T-helper 17 cell (primary cell): Measurements from ENCODE around the gene ZNF813. TPM values are rescaled to one million over a fixed set of nuclear protein-coding genes. Genes with fewer than 3 reads are reported as not detected.

Experiments
- ATAC-seq: fragments of 150-1000 bp; cut with Tn5 transposase; 2 replicates; pipeline ENCODE4 v1.10.0; 2021; ENCODE audit warnings: mild to moderate bottlenecking, moderate library complexity
- DNase-seq, 3 donors: peaks; one replicate each; pipeline versions ENCODE4 v3.0.0 to v3.0.0-alpha.2; 2020 to 2021
- H3K9me3 ChIP-seq: one replicate; pipeline ENCODE4 v1.7.0; 2013; ENCODE audit warnings: low read length, mild to moderate bottlenecking; ENCODE audit not compliant: control insufficient read depth, poor library complexity, severe bottlenecking
- H3K27ac Mint-ChIP-seq: one replicate; pipeline ENCODE4 v1.8.0; 2022; ENCODE audit warnings: mild to moderate bottlenecking, moderate library complexity, mixed read lengths
- H3K27me3 Mint-ChIP-seq: one replicate; pipeline ENCODE4 v1.8.0; 2022; ENCODE audit warnings: mixed read lengths
- H3K36me3 Mint-ChIP-seq: one replicate; pipeline ENCODE4 v1.8.0; 2022; ENCODE audit warnings: low read depth, mixed read lengths
- H3K4me1 Mint-ChIP-seq: one replicate; pipeline ENCODE4 v1.8.0; 2022; ENCODE audit warnings: mild to moderate bottlenecking, mixed read lengths
- H3K4me3 Mint-ChIP-seq: one replicate; pipeline ENCODE4 v1.8.0; 2022; ENCODE audit warnings: mild to moderate bottlenecking, moderate library complexity, mixed read lengths
- total RNA-seq, 4 donors: library from RNA in 2 of 4; stranded (reverse) in 2 of 4; gene quantifications; one replicate each; pipeline ENCODE4 v1.2.3 and lab custom pipeline; 2022 to 2026

ZNF813 gene
- total RNA-seq, 2 donors from 2014 or later: 1.3 to 3.6 TPM

DNA sequence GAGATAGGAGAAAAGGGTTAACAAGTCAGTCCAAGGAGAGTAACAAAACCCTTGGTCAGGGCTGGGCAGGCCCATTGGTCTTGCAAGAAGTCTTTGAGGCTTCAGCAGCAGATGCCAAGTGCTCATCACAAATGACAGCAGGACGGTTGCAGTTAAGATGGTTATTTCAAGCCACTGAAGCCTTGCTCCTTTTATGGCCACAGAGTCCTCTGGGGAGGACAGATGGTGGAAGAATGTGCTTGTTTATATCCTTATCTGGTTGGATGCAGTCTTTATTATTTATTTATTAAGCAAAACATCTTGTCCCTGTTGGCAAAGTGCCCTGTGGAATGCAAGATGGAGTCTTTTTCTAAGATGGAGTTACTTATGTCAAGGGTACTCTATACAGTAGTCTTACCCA, 51.2 kb downstream of the ZNF813 start:
- peaks cover 2% of the 10 kb centered on the region for H3K36me3 Mint-ChIP-seq
- ATAC-seq (no peak), DNase-seq (no peak)
- peaks cover 8% of the 10 kb centered on the region for H3K4me1 Mint-ChIP-seq
- H3K27ac Mint-ChIP-seq: no peak overlapping the region
- H3K9me3 ChIP-seq: no peaks in the 10 kb centered on the region
- H3K4me3 Mint-ChIP-seq: no peak overlapping the region
- no peaks in the 10 kb centered on the region for H3K27me3 Mint-ChIP-seq

DNA sequence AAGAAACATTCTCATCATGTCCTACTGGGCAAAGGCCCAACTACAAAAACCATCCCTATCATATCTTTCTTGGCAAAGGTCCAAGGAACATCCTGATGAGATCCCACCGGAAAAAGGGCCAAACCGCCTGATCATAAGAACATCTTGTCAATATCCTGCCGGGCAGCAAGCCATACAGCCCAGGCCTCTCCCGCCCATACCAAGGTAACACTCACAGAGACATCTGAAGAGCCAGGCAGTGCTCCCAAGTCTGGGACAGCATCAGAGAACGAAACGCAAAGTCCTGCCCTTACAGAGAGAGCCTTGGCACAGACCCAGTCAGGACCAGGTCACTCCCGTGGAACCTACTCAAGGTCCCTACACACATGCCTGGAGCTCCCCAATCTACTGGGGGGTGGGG, 51.9 kb downstream of the ZNF813 start:
- peaks cover 2% of the 10 kb centered on the region for H3K36me3 Mint-ChIP-seq
- H3K9me3 ChIP-seq: no peaks in the 10 kb centered on the region
- no peak overlapping the region for H3K4me3 Mint-ChIP-seq
- H3K27me3 Mint-ChIP-seq: no peaks in the 10 kb centered on the region
- DNase-seq (no peak), ATAC-seq (no peak)
- H3K27ac Mint-ChIP-seq: no peak overlapping the region
- peaks cover 8% of the 10 kb centered on the region for H3K4me1 Mint-ChIP-seq

DNA sequence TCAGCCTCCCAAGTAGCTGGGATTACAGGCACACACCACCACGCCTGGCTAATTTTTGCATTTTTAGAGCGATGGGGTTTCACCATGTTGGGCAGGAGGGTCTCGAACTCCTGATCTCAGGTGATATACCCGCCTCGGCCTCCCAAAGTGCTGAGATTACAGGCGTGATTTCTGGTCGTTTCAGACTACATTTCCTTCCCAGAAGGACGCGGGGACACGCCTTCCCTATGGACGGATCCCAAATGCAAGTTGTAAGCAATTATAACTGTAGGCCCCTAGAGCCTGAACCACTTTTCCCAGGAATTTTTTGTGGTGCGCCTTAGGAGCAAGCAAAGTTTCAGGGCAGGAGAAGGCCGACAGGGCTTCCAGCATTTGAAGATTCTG, 52.6 kb downstream of the ZNF813 start:
- H3K27ac Mint-ChIP-seq: peak overlapping the region; percentile 59
- peak overlapping the region; percentile 97 for H3K4me3 Mint-ChIP-seq
- ATAC-seq (no peak), DNase-seq (no peak)
- H3K4me1 Mint-ChIP-seq: peaks cover 8% of the 10 kb centered on the region
- no peaks in the 10 kb centered on the region for H3K27me3 Mint-ChIP-seq
- H3K9me3 ChIP-seq: no peaks in the 10 kb centered on the region
- peaks cover 2% of the 10 kb centered on the region for H3K36me3 Mint-ChIP-seq

DNA sequence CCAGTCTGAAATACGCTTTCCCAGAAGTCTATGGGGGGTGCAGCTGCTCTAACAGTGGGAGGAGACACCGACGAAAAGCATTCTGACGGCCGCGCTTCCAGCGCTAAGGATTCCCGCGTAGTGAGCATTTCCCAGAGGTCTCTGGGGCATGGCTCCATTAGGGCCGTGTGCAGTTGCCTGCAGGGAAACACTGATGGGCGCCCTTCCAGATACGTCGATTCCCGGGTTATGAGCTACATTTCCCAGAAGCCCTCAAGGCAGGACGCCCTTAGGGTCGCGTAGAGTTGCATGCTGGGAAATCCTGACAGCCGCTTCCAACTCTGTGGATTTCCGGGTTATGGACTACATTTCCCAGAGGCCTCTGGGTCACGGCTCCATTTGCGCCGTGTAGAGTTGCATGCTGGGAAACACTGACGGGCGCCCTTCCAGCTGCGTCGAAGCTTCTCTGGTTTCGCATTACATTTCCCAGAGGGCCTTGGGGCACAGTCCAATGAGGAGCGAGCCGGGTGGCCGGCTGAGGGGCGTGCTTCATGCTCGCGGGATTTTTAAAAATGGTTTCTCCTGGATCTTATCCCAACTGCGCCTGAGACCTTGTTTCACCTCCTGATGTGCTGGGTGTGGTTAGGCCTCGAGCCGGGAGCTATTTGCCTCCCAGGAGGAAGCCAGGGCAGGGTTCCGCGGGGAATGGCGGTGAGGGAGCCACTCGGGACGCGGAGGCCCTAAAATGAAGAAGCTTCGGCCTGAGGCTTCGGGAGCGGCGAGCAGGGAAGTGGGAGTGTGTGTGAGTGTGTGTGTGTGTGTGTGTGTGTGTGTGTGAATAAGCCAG, 53.2 kb downstream of the ZNF813 start:
- peaks cover 2% of the 10 kb centered on the region for H3K36me3 Mint-ChIP-seq
- H3K27ac Mint-ChIP-seq: peak overlapping the region; percentile 59
- ATAC-seq (peak; percentile 99), DNase-seq (peak; percentile 73 to 77 (median 77))
- H3K27me3 Mint-ChIP-seq: no peaks in the 10 kb centered on the region
- H3K9me3 ChIP-seq: peaks cover 2% of the 10 kb centered on the region
- peaks cover 8% of the 10 kb centered on the region for H3K4me1 Mint-ChIP-seq
- peak overlapping the region; percentile 97 for H3K4me3 Mint-ChIP-seq

DNA sequence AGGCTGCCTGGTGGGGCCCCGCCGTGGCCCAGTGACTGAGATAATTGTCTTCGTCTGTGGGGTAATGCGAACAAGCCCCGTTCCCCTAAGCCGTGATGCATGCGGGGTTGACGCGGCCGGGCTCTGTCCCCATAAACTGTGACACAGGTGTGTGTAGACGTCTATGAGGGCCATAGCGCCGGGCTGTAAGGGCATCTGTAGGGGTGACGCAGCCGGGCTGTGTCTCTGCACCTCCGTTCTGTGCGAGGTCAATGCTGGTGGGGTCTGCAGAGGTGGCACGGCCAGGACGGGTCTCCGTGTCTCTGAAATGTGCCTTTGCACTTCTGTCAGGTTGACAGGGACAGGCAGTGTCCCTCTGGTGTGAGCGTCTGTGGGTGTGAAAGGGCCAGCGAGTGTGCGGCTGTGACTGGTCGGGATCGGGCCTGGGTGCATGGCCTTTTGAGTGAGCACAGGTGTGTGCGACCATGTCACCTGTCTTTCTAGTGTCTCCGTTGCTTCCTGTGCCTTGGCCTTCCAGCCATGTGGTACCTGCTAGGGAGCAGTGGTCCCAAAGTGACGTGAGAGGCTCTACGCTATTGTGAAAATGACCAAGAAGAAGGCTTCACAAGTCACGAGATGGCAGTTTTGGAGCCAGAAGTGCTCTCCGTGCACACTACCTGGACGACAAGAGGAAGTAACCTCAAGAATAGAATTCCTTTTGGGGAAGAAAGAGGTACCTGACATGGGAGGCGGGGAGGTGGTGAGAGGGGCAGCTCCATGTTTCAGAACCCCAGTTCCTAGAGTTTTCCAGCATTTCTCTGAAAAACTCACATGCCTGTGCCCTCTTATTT, 54.1 kb downstream of the ZNF813 start:
- DNase-seq: no peak
- H3K4me3 Mint-ChIP-seq: peak overlapping the region; percentile 97
- peaks cover 8% of the 10 kb centered on the region for H3K4me1 Mint-ChIP-seq
- H3K27me3 Mint-ChIP-seq: no peaks in the 10 kb centered on the region
- peak overlapping the region; percentile 59 for H3K27ac Mint-ChIP-seq
- H3K9me3 ChIP-seq: peaks cover 7% of the 10 kb centered on the region
- no peak for ATAC-seq
- peaks cover 4% of the 10 kb centered on the region for H3K36me3 Mint-ChIP-seq

DNA sequence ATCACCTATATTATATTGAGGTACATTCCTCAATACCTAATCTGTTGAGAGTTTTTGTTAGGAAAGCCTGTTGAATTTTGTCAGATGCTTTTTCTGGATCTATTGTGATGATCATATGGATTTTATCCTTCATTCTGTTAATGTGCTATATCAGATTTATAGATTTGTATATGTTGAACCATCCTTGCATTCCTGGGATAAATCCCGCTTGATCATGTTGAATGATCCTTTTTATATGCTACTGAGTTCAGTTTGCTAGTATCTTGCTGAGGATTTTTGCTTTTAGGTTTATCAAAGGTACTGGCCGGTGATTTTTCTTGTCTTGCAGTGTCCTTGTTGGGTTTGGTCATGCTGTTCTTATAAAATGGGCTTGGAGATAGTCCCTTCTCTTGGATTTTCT, 58.4 kb downstream of the ZNF813 start:
- Mint-ChIP-seq H3K27ac (no peak overlapping the region), H3K4me1 (peaks cover 7% of the 10 kb centered on the region), H3K27me3 (no peaks in the 10 kb centered on the region), H3K36me3 (peaks cover 2% of the 10 kb centered on the region), H3K4me3 (no peak overlapping the region)
- H3K9me3 ChIP-seq: peaks cover 7% of the 10 kb centered on the region
- no peak for ATAC-seq
- DNase-seq: no peak

DNA sequence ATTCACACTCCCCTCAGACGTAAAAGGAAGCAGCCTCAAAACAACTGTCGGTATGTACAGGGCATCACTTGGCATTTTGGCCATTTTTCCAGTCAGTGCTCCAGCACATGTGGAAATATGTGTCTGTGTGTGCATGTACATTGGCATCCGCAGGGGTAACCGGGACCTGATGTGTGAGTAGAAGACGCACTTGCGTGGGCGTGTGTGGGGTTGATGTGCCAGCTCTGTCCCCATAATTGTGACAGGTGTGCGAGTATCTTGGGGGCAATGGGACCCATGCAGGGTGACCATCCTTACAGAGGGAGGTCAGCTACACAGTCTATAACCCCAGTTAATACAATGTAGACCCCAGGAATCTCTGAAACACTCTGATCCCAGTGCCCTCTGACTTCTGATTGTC, 63.1 kb downstream of the ZNF813 start:
- Mint-ChIP-seq H3K36me3 (peaks cover 6% of the 10 kb centered on the region), H3K4me1 (no peaks in the 10 kb centered on the region), H3K27me3 (no peaks in the 10 kb centered on the region), H3K27ac (no peak overlapping the region), H3K4me3 (no peak overlapping the region)
- H3K9me3 ChIP-seq: peaks cover 6% of the 10 kb centered on the region
- DNase-seq (no peak), ATAC-seq (no peak)

DNA sequence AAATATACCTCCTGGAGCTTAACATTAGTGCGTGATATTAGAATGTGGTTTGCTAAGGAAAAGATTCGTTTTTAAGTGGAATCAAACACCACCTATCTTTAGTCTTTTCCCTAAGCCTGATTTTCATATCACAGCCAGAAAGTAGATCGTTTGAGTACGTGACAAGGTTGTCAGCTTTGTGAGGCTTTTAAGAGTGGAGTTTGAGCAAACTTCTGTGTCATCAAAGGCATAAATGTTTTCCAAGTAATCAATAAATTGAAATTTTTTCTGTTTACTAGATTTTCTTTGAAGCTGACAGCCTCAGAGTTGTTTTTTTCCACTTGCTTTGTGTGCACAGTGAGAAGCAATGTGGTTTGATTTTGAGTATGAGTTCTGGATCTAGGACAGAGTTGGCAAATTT, 63.9 kb downstream of the ZNF813 start:
- DNase-seq (no peak), ATAC-seq (no peak)
- Mint-ChIP-seq H3K4me1 (no peaks in the 10 kb centered on the region), H3K4me3 (no peak overlapping the region), H3K27ac (no peak overlapping the region), H3K27me3 (no peaks in the 10 kb centered on the region), H3K36me3 (peaks cover 4% of the 10 kb centered on the region)
- no peaks in the 10 kb centered on the region for H3K9me3 ChIP-seq

DNA sequence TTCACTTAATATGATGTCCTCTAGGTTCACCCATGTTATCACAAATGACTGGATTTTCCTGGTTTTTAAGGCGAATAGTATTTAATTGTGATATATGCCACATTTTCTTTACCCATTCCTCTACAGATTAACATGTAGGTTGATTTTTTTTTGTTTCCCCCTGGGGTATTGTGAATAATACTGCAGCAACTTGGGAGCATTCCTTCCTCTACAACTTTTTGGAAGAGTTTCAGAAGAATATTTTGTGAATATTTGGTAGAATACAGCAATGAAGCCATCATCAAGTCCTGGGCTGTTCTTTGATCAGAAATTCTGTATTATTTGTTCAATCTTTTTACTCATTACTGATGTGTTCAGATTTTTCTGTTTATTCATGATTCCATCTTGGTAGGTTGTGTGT, 64.8 kb downstream of the ZNF813 start:
- H3K27me3 Mint-ChIP-seq: no peaks in the 10 kb centered on the region
- H3K4me3 Mint-ChIP-seq: no peak overlapping the region
- peaks cover 4% of the 10 kb centered on the region for H3K36me3 Mint-ChIP-seq
- DNase-seq (no peak), ATAC-seq (no peak)
- no peak overlapping the region for H3K27ac Mint-ChIP-seq
- H3K9me3 ChIP-seq: no peaks in the 10 kb centered on the region
- H3K4me1 Mint-ChIP-seq: no peaks in the 10 kb centered on the region

DNA sequence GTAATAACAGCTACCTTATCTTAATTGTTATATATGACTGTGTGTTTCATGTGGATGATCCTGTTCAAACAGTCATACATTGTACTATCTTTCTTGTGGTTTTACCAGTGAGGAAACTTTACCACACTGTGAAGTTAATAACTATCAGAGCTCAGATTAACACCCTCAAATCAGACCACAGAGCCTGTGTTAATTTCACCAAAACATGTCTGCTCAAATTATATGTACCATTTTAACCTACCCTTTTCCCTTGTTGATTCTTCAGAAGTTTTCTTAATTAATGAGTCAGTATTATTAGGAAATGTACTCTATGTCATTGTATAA, 68.7 kb downstream of the ZNF813 start:
- H3K9me3 ChIP-seq: no peaks in the 10 kb centered on the region
- peak overlapping the region; percentile 96 for H3K27ac Mint-ChIP-seq
- peaks cover 9% of the 10 kb centered on the region for H3K4me1 Mint-ChIP-seq
- DNase-seq (no peak), ATAC-seq (no peak)
- H3K27me3 Mint-ChIP-seq: no peaks in the 10 kb centered on the region
- H3K4me3 Mint-ChIP-seq: no peak overlapping the region
- peaks cover 4% of the 10 kb centered on the region for H3K36me3 Mint-ChIP-seq

DNA sequence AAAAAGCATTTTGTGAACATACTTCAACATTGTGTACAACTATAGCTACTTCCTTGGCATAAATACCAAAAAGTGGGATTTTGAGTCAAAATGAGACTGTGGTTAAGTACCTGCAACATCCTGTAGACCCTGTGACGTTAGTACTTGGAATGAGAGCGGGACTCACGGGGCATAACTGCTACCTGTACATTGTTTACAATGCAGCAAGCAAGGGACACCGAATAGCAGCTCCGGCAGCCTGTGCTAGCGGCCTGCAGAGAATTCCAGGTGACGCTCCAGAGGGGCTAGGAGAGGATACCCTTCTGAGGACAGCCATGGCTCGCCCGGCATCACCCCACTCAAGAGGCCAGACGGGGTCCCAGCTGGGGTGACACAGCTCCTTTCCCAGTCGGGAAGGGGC, 69.6 kb downstream of the ZNF813 start:
- Mint-ChIP-seq H3K36me3 (peaks cover 4% of the 10 kb centered on the region), H3K4me3 (peak overlapping the region; percentile 93), H3K27me3 (no peaks in the 10 kb centered on the region), H3K4me1 (peaks cover 9% of the 10 kb centered on the region), H3K27ac (peak overlapping the region; percentile 96)
- DNase-seq: no peak
- H3K9me3 ChIP-seq: no peaks in the 10 kb centered on the region
- no peak for ATAC-seq

DNA sequence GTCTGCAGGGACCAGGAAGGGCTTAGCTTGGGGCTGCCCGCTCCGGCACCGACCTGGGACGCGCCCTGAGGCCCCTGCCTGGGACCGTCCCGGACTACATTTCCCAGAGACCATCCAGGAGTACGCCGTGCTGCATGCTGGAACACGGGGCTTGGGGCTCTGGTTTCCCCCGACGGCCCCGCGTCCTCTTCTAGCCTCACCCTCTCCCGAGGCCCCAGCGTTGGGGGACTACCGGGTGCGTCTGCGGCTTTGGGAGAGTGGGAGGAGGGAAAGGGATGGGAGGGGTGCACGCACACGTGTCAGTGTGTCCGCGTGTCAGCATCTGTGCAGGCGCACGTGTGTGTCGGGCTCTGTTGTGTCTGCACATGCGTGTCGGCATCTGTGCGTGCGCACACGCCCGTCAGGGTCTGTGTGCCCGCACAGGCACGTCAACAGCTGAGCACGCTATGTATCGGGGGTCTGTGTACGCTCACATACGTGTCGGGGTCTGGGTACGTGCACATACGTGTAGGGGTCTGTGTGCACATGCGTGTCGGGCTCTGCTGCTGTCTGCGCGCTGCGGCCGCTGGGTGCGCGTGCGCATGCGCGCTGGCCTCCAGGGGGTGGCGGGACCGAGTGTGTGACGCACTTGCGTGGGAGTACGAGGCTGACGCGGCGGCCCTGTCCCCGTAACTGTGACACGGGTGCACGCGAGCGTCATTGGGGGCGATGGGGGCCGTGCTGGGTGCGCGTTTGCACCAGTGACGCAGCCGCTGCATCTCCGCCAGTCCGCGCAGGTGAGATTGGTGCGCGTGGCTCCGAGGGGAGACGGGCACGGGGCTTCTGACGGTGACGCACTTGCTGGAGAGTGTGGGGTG, 70.2 kb downstream of the ZNF813 start, which contains the start of gene ZNF331:
ZNF331 (plus strand) TSS at position 625 of the 857 bp plus-strand sequence. CDS start 31,232 bp downstream, outside the sequence.
- DNase-seq: peak; percentile 84 to 89 (median 86)
- H3K9me3 ChIP-seq: no peaks in the 10 kb centered on the region
- Mint-ChIP-seq H3K4me3 (peak within 1 kb of the TSS; percentile 93), H3K4me1 (peaks cover 9% of the 10 kb centered on the region), H3K27ac (peak within 1 kb of the TSS; percentile 96), H3K36me3 (peaks cover 2% of the 10 kb centered on the region), H3K27me3 (no peaks in the 10 kb centered on the region)
- ATAC-seq: peak; percentile 85
